NCI-H2227 (cell line): Measurements from ENCODE around the gene SCART1.
A peak's percentile ranks its signal among the peaks of the same experiment; 100 is the strongest.
"Not testable (repeated sequence)": the region's sequence is repeated elsewhere in the genome, so short reads cannot be mapped to it uniquely, and the experiment has no call there.

ENCODE experiments used
- DNase-seq: peaks from one replicate; lab custom pipeline; 2025; ENCODE audit not compliant: unreplicated experiment; lab: John Stamatoyannopoulos, UW

The SCART1 gene

GRCh38 chr10:133453516-133454203 is at the start of gene SCART1:
Gene SCART1 (plus strand): TSS chr10:133453945. CDS start chr10:133453998, 53 bp downstream.
- DNase-seq: no peak

- DNase-seq: no peak
These were observed 48.5 kb upstream of the SCART1 start for GRCh38 chr10:133405272-133405671.

- DNase-seq: no peak
These were observed 47.8 kb upstream of the SCART1 start for GRCh38 chr10:133405844-133406527.

- no peak for DNase-seq
These were observed 42.0 kb upstream of the SCART1 start for GRCh38 chr10:133411523-133412380.

- no peak for DNase-seq
These were observed 41.4 kb upstream of the SCART1 start for GRCh38 chr10:133412381-133412711.

GRCh38 chr10:133414401-133414800 is 39.3 kb upstream of the SCART1 start:
- not testable (repeated sequence) for DNase-seq

- DNase-seq: no peak
These were observed 38.0 kb upstream of the SCART1 start for GRCh38 chr10:133415752-133416151.

GRCh38 chr10:133418289-133418993 is 35.3 kb upstream of the SCART1 start:
- no peak for DNase-seq

- no peak for DNase-seq
These were observed 34.4 kb upstream of the SCART1 start for GRCh38 chr10:133419211-133419950.

GRCh38 chr10:133420028-133420427 is 33.7 kb upstream of the SCART1 start:
- no peak for DNase-seq

GRCh38 chr10:133420579-133420978 is 33.2 kb upstream of the SCART1 start:
- DNase-seq: no peak

GRCh38 chr10:133421336-133422222 is 32.2 kb upstream of the SCART1 start:
- DNase-seq: no peak

GRCh38 chr10:133422223-133422806 is 31.4 kb upstream of the SCART1 start:
- DNase-seq: no peak

GRCh38 chr10:133422807-133423771 is 30.7 kb upstream of the SCART1 start:
- no peak for DNase-seq

- DNase-seq: peak; percentile 20
These were observed 29.6 kb upstream of the SCART1 start for GRCh38 chr10:133424102-133424501.

- DNase-seq: not testable (repeated sequence)
These were observed 29.1 kb upstream of the SCART1 start, which contains the start of gene SPRN for GRCh38 chr10:133424601-133425000. Gene SPRN (minus strand): TSS chr10:133424625. CDS start chr10:133423681, 944 bp downstream.

- DNase-seq: not testable (repeated sequence)
These were observed 24.2 kb upstream of the SCART1 start for GRCh38 chr10:133429571-133429970.
